T-cell (primary cell): ENCODE measurements around the gene COL13A1. TPM values are rescaled to one million over a fixed set of nuclear protein-coding genes. Genes with fewer than 3 reads are reported as not detected.

Experiments used
- ATAC-seq, 4 experiments: fragments of 200-7000 bp in 3 of 4; fragments of 150-1000 bp in 1 of 4; cut with Tn5 transposase; replicated peaks in 1 of 4; 1 replicate in 3 of 4; 2 replicates in 1 of 4; pipeline ENCODE4 v1.10.0; 2021; ENCODE audit warnings: moderate library complexity in 3 of 4, mild to moderate bottlenecking in 2 of 4, moderate number of reproducible peaks in 1 of 4
- CTCF ChIA-PET, 2 donors: fragments of 300-600 bp; sonication (Branson Sonifier 250); formaldehyde crosslinking; loops; one replicate each; lab custom pipeline; 2022; ENCODE audit warnings: antibody characterized with exemption in 2 of 2; lab: Charles Lee
- POLR2A ChIA-PET, 2 donors: fragments of 300-600 bp; sonication (Branson Sonifier 250); formaldehyde crosslinking; loops; one replicate each; lab custom pipeline; 2022; ENCODE audit warnings: antibody characterized with exemption in 2 of 2; lab: Charles Lee
- DNase-seq, 35 experiments: peaks; one replicate each; pipeline versions ENCODE4 v3.0.0 to v3.0.0-alpha.2; 2013 to 2023
- H3K27ac ChIP-seq: one replicate; pipeline ENCODE4 v1.5.1; 2013; ENCODE audit warnings: low read length
- H3K27me3 ChIP-seq, 2 experiments: replicated peaks in 1 of 2; 1 replicate in 1 of 2; 2 replicates in 1 of 2; pipeline versions ENCODE4 v1.6.1 to v1.7.0; 2013; ENCODE audit warnings: low read length in 1 of 2, mixed read lengths in 1 of 2; ENCODE audit not compliant: control insufficient read depth in 2 of 2, insufficient read depth in 2 of 2; ENCODE audit errors: extremely low read depth in 1 of 2
- H3K36me3 ChIP-seq, 2 donors: 1 replicate in 1 of 2; 2 replicates in 1 of 2; pipeline versions ENCODE4 v1.6.1 to v1.7.0; 2013; ENCODE audit warnings: low read length in 1 of 2; ENCODE audit not compliant: control insufficient read depth in 2 of 2, insufficient read depth in 1 of 2; ENCODE audit errors: extremely low read depth in 1 of 2
- H3K4me1 ChIP-seq, 2 experiments: 1 replicate in 1 of 2; 2 replicates in 1 of 2; pipeline versions ENCODE4 v1.6.1 to v1.7.0; 2013; ENCODE audit warnings: low read length in 2 of 2, mixed read lengths in 1 of 2; ENCODE audit not compliant: insufficient read depth in 2 of 2, control insufficient read depth in 1 of 2; ENCODE audit errors: extremely low read depth in 1 of 2
- H3K4me3 ChIP-seq, 2 donors: 1 replicate in 1 of 2; 2 replicates in 1 of 2; pipeline versions ENCODE4 v1.5.1 to v1.7.0; 2013; ENCODE audit warnings: mild to moderate bottlenecking in 2 of 2, low read length in 1 of 2, moderate library complexity in 1 of 2; ENCODE audit not compliant: control insufficient read depth in 1 of 2; ENCODE audit errors: extremely low read depth in 1 of 2
- H3K9me3 ChIP-seq: 2 replicates; pipeline ENCODE4 v1.7.0; 2013
- H3K27ac Mint-ChIP-seq, 2 donors: one replicate each; pipeline ENCODE4 v1.8.0; 2020 to 2021; ENCODE audit warnings: mild to moderate bottlenecking in 2 of 2, mixed read lengths in 2 of 2
- H3K27me3 Mint-ChIP-seq, 2 donors: one replicate each; pipeline ENCODE4 v1.8.0; 2021 to 2022; ENCODE audit warnings: mixed read lengths in 2 of 2
- H3K36me3 Mint-ChIP-seq: one replicate; pipeline ENCODE4 v1.8.0; 2021; ENCODE audit warnings: mixed read lengths
- H3K4me1 Mint-ChIP-seq, 3 donors: one replicate each; pipeline ENCODE4 v1.8.0; 2020 to 2022; ENCODE audit warnings: mixed read lengths in 3 of 3, mild to moderate bottlenecking in 1 of 3
- H3K4me3 Mint-ChIP-seq, 3 donors: one replicate each; pipeline ENCODE4 v1.8.0; 2020 to 2022; ENCODE audit warnings: mild to moderate bottlenecking in 3 of 3, mixed read lengths in 3 of 3, moderate library complexity in 3 of 3
- H3K9me3 Mint-ChIP-seq, 3 donors: one replicate each; pipeline ENCODE4 v1.8.0; 2020 to 2022; ENCODE audit warnings: mixed read lengths in 3 of 3
- WGBS: methylation state at CpG from one replicate; pipeline ENCODE4 v1.1.5; 2013; ENCODE audit warnings: missing lambda C conversion rate; ENCODE audit not compliant: insufficient coverage; 5-methylcytosine and 5-hydroxymethylcytosine counted together
- total RNA-seq, 35 experiments: library from RNA in 6 of 35; stranded (reverse) in 6 of 35; fragments of 120-200 nt in 1 of 35; gene quantifications; one replicate each; pipeline versions ENCODE4 v1.2.1 to v1.2.4 and lab custom pipeline; 2013 to 2026

Gene COL13A1
- total RNA-seq, 5 donors from 2014 or later (not counting 1 experiment from before 2014, with no cell fraction given) = 0.09 TPM; not detected in 4

- 80% methylated on average over 1 of the region's 10 CpGs for WGBS
- Histone ChIP-seq H3K4me1 (no peaks in the 10 kb centered on the region), H3K27me3 (peaks cover 0 to 37% of the 10 kb centered on the region in 2 experiments), H3K4me3 (no peak overlapping the region), H3K36me3 (no peaks in the 10 kb centered on the region), H3K9me3 (no peaks in the 10 kb centered on the region), H3K27ac (no peak overlapping the region)
- Mint-ChIP-seq H3K27ac (no peak overlapping the region), H3K27me3 (peaks cover 31 to 32% of the 10 kb centered on the region in 2 donors), H3K4me3 (no peak overlapping the region), H3K9me3 (no peaks in the 10 kb centered on the region), H3K4me1 (no peaks in the 10 kb centered on the region), H3K36me3 (no peaks in the 10 kb centered on the region)
- ChIA-PET POLR2A (no interaction called here), CTCF (no interaction called here)
- no peak for DNase-seq
- ATAC-seq = no peak
Observed at GRCh38 chr10:69842882-69843281, 41.2 kb downstream of the COL13A1 start.

GRCh38 chr10:69843923-69844322 is 42.2 kb downstream of the COL13A1 start:
- Histone ChIP-seq H3K27me3 (peaks cover 0 to 38% of the 10 kb centered on the region in 2 experiments), H3K9me3 (no peaks in the 10 kb centered on the region), H3K4me3 (no peak overlapping the region), H3K36me3 (no peaks in the 10 kb centered on the region), H3K27ac (no peak overlapping the region), H3K4me1 (no peaks in the 10 kb centered on the region)
- H3K27me3 Mint-ChIP-seq = peaks cover 32 to 41% of the 10 kb centered on the region in 2 donors
- ATAC-seq = no peak
- H3K36me3 Mint-ChIP-seq = no peaks in the 10 kb centered on the region
- H3K4me3 Mint-ChIP-seq = no peak overlapping the region
- H3K9me3 Mint-ChIP-seq = no peaks in the 10 kb centered on the region
- CTCF ChIA-PET = no interaction called here
- no peak overlapping the region for H3K27ac Mint-ChIP-seq
- DNase-seq = no peak
- H3K4me1 Mint-ChIP-seq = no peaks in the 10 kb centered on the region
- POLR2A ChIA-PET = no interaction called here
- WGBS = 100% methylated on average over 6 of the region's 6 CpGs

GRCh38 chr10:69844698-69845097 is 43.0 kb downstream of the COL13A1 start:
- Mint-ChIP-seq H3K4me3 (no peak overlapping the region), H3K36me3 (no peaks in the 10 kb centered on the region), H3K4me1 (no peaks in the 10 kb centered on the region), H3K9me3 (no peaks in the 10 kb centered on the region), H3K27me3 (peaks cover 32 to 42% of the 10 kb centered on the region in 2 donors), H3K27ac (no peak overlapping the region)
- H3K36me3 ChIP-seq = no peaks in the 10 kb centered on the region
- ChIA-PET CTCF (no interaction called here), POLR2A (no interaction called here)
- DNase-seq (no peak), ATAC-seq (no peak)
- H3K9me3 ChIP-seq = no peaks in the 10 kb centered on the region
- H3K27me3 ChIP-seq = peaks cover 0 to 40% of the 10 kb centered on the region in 2 experiments
- H3K27ac ChIP-seq = no peak overlapping the region
- WGBS = 90% methylated on average over 2 of the region's 2 CpGs
- no peaks in the 10 kb centered on the region for H3K4me1 ChIP-seq
- no peak overlapping the region for H3K4me3 ChIP-seq

- ChIA-PET POLR2A (no interaction called here), CTCF (interaction anchor here in 1 of 2 donors (0.6 kb wide), 1 partner anchor 287 kb away, joined by 3 read pairs; no protein-coding TSS in a partner anchor)
- no peak for ATAC-seq
Observed at GRCh38 chr10:69845574-69846292, 44.0 kb downstream of the COL13A1 start.

GRCh38 chr10:69846293-69846921 is 44.7 kb downstream of the COL13A1 start:
- no peak overlapping the region for H3K27ac Mint-ChIP-seq
- no peak for DNase-seq

More at GRCh38 chr10:69845574-69846292, 44.0 kb downstream of the COL13A1 start:
- Histone ChIP-seq H3K27ac (no peak overlapping the region), H3K36me3 (no peaks in the 10 kb centered on the region), H3K4me3 (no peak overlapping the region), H3K27me3 (peaks cover 0 to 44% of the 10 kb centered on the region in 2 experiments), H3K4me1 (no peaks in the 10 kb centered on the region), H3K9me3 (no peaks in the 10 kb centered on the region)
- no peaks in the 10 kb centered on the region for H3K9me3 Mint-ChIP-seq
- no peak for DNase-seq
- H3K27me3 Mint-ChIP-seq = peaks cover 32 to 41% of the 10 kb centered on the region in 2 donors
- WGBS = 93% methylated on average over 2 of the region's 6 CpGs
- no peak overlapping the region for H3K4me3 Mint-ChIP-seq
- H3K36me3 Mint-ChIP-seq = no peaks in the 10 kb centered on the region
- H3K4me1 Mint-ChIP-seq = no peaks in the 10 kb centered on the region
- H3K27ac Mint-ChIP-seq = no peak overlapping the region

GRCh38 chr10:69847458-69847857 is 45.8 kb downstream of the COL13A1 start:
- WGBS = 57% methylated on average over 1 of the region's 5 CpGs
- Mint-ChIP-seq H3K27ac (no peak overlapping the region), H3K27me3 (peaks cover 35 to 41% of the 10 kb centered on the region in 2 donors), H3K4me3 (no peak overlapping the region), H3K4me1 (no peaks in the 10 kb centered on the region), H3K36me3 (no peaks in the 10 kb centered on the region), H3K9me3 (no peaks in the 10 kb centered on the region)
- Histone ChIP-seq H3K9me3 (no peaks in the 10 kb centered on the region), H3K27me3 (peaks cover 0 to 40% of the 10 kb centered on the region in 2 experiments), H3K27ac (no peak overlapping the region), H3K4me1 (no peaks in the 10 kb centered on the region), H3K36me3 (no peaks in the 10 kb centered on the region), H3K4me3 (no peak overlapping the region)
- CTCF ChIA-PET = no interaction called here
- ATAC-seq (no peak), DNase-seq (no peak)
- POLR2A ChIA-PET = no interaction called here

More at GRCh38 chr10:69846293-69846921, 44.7 kb downstream of the COL13A1 start:
- ChIA-PET CTCF (interaction anchor here in 1 of 2 donors (0.6 kb wide), 1 partner anchor 288 kb away, joined by 3 read pairs; no protein-coding TSS in a partner anchor), POLR2A (no interaction called here)
- Mint-ChIP-seq H3K36me3 (no peaks in the 10 kb centered on the region), H3K4me1 (no peaks in the 10 kb centered on the region), H3K4me3 (no peak overlapping the region), H3K27me3 (peaks cover 32 to 41% of the 10 kb centered on the region in 2 donors), H3K9me3 (no peaks in the 10 kb centered on the region)
- peaks cover 0 to 40% of the 10 kb centered on the region in 2 experiments for H3K27me3 ChIP-seq
- 39% methylated on average over 8 of the region's 14 CpGs for WGBS
- ATAC-seq = no peak
- no peak overlapping the region for H3K27ac ChIP-seq
- H3K4me3 ChIP-seq = no peak overlapping the region
- no peaks in the 10 kb centered on the region for H3K36me3 ChIP-seq
- no peaks in the 10 kb centered on the region for H3K9me3 ChIP-seq
- H3K4me1 ChIP-seq = no peaks in the 10 kb centered on the region
